GM12878 (cell line): Measurements from ENCODE around the gene FCRLA.

Source experiments
- CBX5 ChIP-seq: sonication (generic); IDR thresholded peaks from 2 replicates; pipeline ENCODE4 v1.6.1; 2016; ENCODE audit warnings: low read depth, moderate library complexity, mild to moderate bottlenecking, inconsistent platforms
- CTCF ChIP-seq, 3 experiments: IDR thresholded peaks in 2 of 3; conservative IDR thresholded peaks in 1 of 3; 2 replicates each; pipeline ENCODE4 v1.5.1; 2011; ENCODE audit warnings: low read depth in 3 of 3, low read length in 3 of 3, mild to moderate bottlenecking in 3 of 3, control low read depth in 2 of 3, moderate library complexity in 2 of 3, inconsistent platforms in 1 of 3, mixed read lengths in 1 of 3; ENCODE audit not compliant: control insufficient read depth in 2 of 3, insufficient read depth in 1 of 3; ENCODE audit errors: extremely low read depth in 1 of 3
- EP300 ChIP-seq, 2 experiments: fragments of 150-350 bp in 1 of 2; IDR thresholded peaks; 2 replicates each; pipeline ENCODE4 v1.6.1; 2011 to 2012; ENCODE audit warnings: low read depth in 2 of 2, low read length in 2 of 2, borderline replicate concordance in 1 of 2, improper control_type of control experiment in 1 of 2, inconsistent platforms in 1 of 2; ENCODE audit not compliant: control insufficient read depth in 1 of 2
- REST ChIP-seq: IDR thresholded peaks from 2 replicates; pipeline ENCODE4 v1.6.1; 2012; ENCODE audit warnings: mild to moderate bottlenecking, low read depth, low read length

GRCh38 chr1:161722406-161722805, 15.4 kb downstream of the FCRLA start:
- TF ChIP-seq CBX5 (no peak), CTCF (IDR thresholded peaks at IDR 0.05 in 2 of 3, conservative IDR thresholded peaks at IDR 0.05 in 1 of 3; ENCODE audit: control insufficient read depth in 2 of 3, extremely low read depth in 1 of 3, insufficient read depth in 1 of 3, low read depth in 3 of 3, low read length in 3 of 3) (no peak), REST (no peak), EP300 (IDR thresholded peaks at IDR 0.05; ENCODE audit: borderline replicate concordance in 1 of 2, control insufficient read depth in 1 of 2, low read depth in 2 of 2, low read length in 2 of 2) (no peak)
